ENCODE measurements around the gene NUTF2.

- TF ChIP-seq, protein P1, sequence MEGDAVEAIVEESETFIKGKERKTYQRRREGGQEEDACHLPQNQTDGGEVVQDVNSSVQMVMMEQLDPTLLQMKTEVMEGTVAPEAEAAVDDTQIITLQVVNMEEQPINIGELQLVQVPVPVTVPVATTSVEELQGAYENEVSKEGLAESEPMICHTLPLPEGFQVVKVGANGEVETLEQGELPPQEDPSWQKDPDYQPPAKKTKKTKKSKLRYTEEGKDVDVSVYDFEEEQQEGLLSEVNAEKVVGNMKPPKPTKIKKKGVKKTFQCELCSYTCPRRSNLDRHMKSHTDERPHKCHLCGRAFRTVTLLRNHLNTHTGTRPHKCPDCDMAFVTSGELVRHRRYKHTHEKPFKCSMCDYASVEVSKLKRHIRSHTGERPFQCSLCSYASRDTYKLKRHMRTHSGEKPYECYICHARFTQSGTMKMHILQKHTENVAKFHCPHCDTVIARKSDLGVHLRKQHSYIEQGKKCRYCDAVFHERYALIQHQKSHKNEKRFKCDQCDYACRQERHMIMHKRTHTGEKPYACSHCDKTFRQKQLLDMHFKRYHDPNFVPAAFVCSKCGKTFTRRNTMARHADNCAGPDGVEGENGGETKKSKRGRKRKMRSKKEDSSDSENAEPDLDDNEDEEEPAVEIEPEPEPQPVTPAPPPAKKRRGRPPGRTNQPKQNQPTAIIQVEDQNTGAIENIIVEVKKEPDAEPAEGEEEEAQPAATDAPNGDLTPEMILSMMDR (conservative IDR thresholded peaks at IDR 0.05; ENCODE audit: low read depth, low read length), result peak; percentile 33; the same call in 1 of the 2 replicates
- no peak for TF ChIP-seq EZH2 (IDR thresholded peaks at IDR 0.05; ENCODE audit: borderline replicate concordance, low read depth, low read length, poor library complexity, severe bottlenecking)
Observed at GRCh38 chr16:67842509-67843342, 4.0 kb upstream of the NUTF2 start.
